Neural progenitor cell (in vitro differentiated cells): Measurements from ENCODE around the gene HECTD4. TPM values are rescaled to one million over a fixed set of nuclear protein-coding genes. Genes with fewer than 3 reads are reported as not detected.

Experiments
- DNase-seq: peaks from one replicate; pipeline ENCODE4 v3.0.0-alpha.2; 2016; ENCODE audit warnings: low spot score
- H2AFZ ChIP-seq: fragments of 200-600 bp; sonication (generic); replicated peaks from 2 replicates; pipeline ENCODE4 v1.6.1; 2016; ENCODE audit warnings: antibody characterized with exemption
- H3F3A ChIP-seq: fragments of 200-600 bp; sonication (generic); 2 replicates; pipeline ENCODE4 v1.6.1; 2016; ENCODE audit warnings: antibody characterized with exemption, low read depth
- H3K27ac ChIP-seq: fragments of 200-600 bp; sonication (generic); 2 replicates; pipeline ENCODE4 v1.5.1; 2016; ENCODE audit warnings: mild to moderate bottlenecking
- H3K27me3 ChIP-seq: fragments of 200-600 bp; sonication (generic); 2 replicates; pipeline ENCODE4 v1.6.1; 2016; ENCODE audit warnings: mild to moderate bottlenecking, moderate library complexity
- H3K36me3 ChIP-seq: fragments of 200-600 bp; sonication (generic); 2 replicates; pipeline ENCODE4 v1.5.1; 2016
- H3K4me1 ChIP-seq: fragments of 200-600 bp; sonication (generic); 2 replicates; pipeline ENCODE4 v1.6.1; 2016; ENCODE audit warnings: mixed run types
- H3K4me2 ChIP-seq: fragments of 200-600 bp; sonication (generic); 2 replicates; pipeline ENCODE4 v1.6.1; 2016
- H3K4me3 ChIP-seq: fragments of 200-600 bp; sonication (generic); 2 replicates; pipeline ENCODE4 v1.5.1; 2016
- H3K79me2 ChIP-seq: fragments of 200-600 bp; sonication (generic); 2 replicates; pipeline ENCODE4 v1.6.1; 2016; ENCODE audit warnings: low read depth
- H3K9ac ChIP-seq: fragments of 200-600 bp; sonication (generic); 2 replicates; pipeline ENCODE4 v1.6.1; 2016
- H3K9me3 ChIP-seq: fragments of 200-600 bp; sonication (generic); 2 replicates; pipeline ENCODE4 v1.5.1; 2016; ENCODE audit warnings: low read depth
- H4K20me1 ChIP-seq: fragments of 200-600 bp; sonication (generic); 2 replicates; pipeline ENCODE4 v1.6.1; 2016; ENCODE audit warnings: low read depth
- H3K27ac Mint-ChIP-seq: 3 replicates; pipeline ENCODE4 v1.8.0; 2021; ENCODE audit warnings: mixed read lengths
- H3K27me3 Mint-ChIP-seq: 2 replicates; pipeline ENCODE4 v1.8.0; 2022; ENCODE audit warnings: low read depth, mild to moderate bottlenecking, inconsistent platforms, moderate library complexity, mixed read lengths; ENCODE audit not compliant: insufficient read depth
- H3K36me3 Mint-ChIP-seq: 3 replicates; pipeline ENCODE4 v1.8.0; 2021; ENCODE audit warnings: mixed read lengths
- H3K4me1 Mint-ChIP-seq: 3 replicates; pipeline ENCODE4 v1.8.0; 2021; ENCODE audit warnings: mixed read lengths
- H3K4me3 Mint-ChIP-seq: 3 replicates; pipeline ENCODE4 v1.8.0; 2021; ENCODE audit warnings: mild to moderate bottlenecking, moderate library complexity, mixed read lengths
- H3K9me3 Mint-ChIP-seq: 3 replicates; pipeline ENCODE4 v1.8.0; 2020; ENCODE audit warnings: mixed read lengths
- EZH2 ChIP-seq: fragments of 200-600 bp; sonication (generic); IDR thresholded peaks from 2 replicates; pipeline ENCODE4 v1.6.1; 2017; ENCODE audit warnings: antibody characterized with exemption, mild to moderate bottlenecking, moderate library complexity
- EZH2phosphoT487 ChIP-seq: fragments of 200-600 bp; sonication (generic); IDR thresholded peaks from 2 replicates; pipeline ENCODE4 v1.6.1; 2017; ENCODE audit warnings: antibody characterized with exemption
- total RNA-seq: library from RNA; depleted of rRNA; stranded (reverse); fragments of >200 nt; gene quantifications from 2 replicates; pipeline ENCODE4 v1.2.3, GENCODE V29; 2015; ENCODE audit warnings: low replicate concordance
- TF ChIP-seq, protein P1 (sequence below): fragments of 200-600 bp; sonication (generic); IDR thresholded peaks from 2 replicates; pipeline ENCODE4 v1.5.1; 2017; ENCODE audit warnings: antibody characterized with exemption, mild to moderate bottlenecking

Gene HECTD4
- total RNA-seq, 1 donor from 2014 or later = 11.0 TPM

DNA sequence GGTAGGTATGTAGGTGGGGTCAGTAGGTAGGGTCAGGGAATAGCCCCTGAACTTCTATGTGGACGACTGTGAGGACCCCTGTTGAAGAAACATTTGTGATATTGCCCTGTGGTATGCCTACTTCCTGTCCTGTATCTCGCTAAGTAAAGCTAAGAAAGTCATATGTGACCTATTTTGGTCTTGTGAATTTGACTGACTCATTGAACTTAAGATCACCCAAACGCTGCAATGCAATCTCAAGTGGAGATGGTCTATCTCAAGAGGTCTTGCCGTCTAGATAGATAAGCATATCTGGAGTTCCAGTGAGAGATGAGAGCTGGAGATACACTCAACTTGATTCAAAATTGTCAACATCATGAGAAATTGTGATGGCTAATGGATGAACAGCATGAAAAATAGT is 183.1 kb downstream of the HECTD4 start:
- Histone ChIP-seq H3K9ac (no peak overlapping the region), H4K20me1 (no peaks in the 10 kb centered on the region), H3K4me2 (no peak overlapping the region), H3K4me3 (no peak overlapping the region), H3K36me3 (no peaks in the 10 kb centered on the region), H2AFZ (no peak overlapping the region), H3K27me3 (no peaks in the 10 kb centered on the region), H3F3A (no peaks in the 10 kb centered on the region), H3K9me3 (no peaks in the 10 kb centered on the region), H3K79me2 (no peaks in the 10 kb centered on the region), H3K4me1 (no peaks in the 10 kb centered on the region), H3K27ac (no peak overlapping the region)
- Mint-ChIP-seq H3K4me3 (no peak overlapping the region), H3K27ac (no peak overlapping the region), H3K4me1 (no peaks in the 10 kb centered on the region), H3K27me3 (peaks cover 4% of the 10 kb centered on the region), H3K9me3 (no peaks in the 10 kb centered on the region), H3K36me3 (peaks cover 29% of the 10 kb centered on the region)
- TF ChIP-seq EZH2 = no peak
- TF ChIP-seq, protein P1, sequence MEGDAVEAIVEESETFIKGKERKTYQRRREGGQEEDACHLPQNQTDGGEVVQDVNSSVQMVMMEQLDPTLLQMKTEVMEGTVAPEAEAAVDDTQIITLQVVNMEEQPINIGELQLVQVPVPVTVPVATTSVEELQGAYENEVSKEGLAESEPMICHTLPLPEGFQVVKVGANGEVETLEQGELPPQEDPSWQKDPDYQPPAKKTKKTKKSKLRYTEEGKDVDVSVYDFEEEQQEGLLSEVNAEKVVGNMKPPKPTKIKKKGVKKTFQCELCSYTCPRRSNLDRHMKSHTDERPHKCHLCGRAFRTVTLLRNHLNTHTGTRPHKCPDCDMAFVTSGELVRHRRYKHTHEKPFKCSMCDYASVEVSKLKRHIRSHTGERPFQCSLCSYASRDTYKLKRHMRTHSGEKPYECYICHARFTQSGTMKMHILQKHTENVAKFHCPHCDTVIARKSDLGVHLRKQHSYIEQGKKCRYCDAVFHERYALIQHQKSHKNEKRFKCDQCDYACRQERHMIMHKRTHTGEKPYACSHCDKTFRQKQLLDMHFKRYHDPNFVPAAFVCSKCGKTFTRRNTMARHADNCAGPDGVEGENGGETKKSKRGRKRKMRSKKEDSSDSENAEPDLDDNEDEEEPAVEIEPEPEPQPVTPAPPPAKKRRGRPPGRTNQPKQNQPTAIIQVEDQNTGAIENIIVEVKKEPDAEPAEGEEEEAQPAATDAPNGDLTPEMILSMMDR = no peak
- TF ChIP-seq EZH2phosphoT487 = no peak
- DNase-seq = no peak

DNA sequence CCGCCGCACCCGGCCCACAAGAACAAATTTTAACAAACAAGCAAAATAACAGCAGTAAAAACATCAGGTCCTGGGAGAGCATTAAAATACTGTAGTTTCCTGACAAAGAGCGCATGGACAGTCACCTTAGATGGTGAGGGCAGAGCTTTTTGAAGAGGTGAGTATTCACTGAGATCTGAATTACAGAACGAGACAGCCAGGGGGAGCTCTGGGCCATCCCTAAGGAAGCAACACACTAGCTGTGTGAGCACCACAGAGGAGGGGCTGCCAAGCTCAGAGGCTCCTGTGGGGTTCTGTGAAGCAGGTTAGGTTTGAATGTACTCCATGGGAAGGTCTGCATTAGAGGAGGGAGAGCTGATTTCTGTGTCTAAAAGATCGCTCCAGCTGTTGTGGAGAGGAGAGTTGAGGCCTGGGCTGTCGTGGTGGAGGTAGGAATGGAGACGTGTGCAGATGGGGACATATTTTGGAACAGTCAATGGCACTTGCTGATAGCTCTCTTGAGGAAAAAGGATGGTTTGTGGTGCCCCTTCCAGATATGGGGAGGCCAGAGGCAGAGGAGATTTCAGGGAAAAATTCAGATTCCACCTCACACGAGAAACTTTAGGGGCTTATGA is 184.0 kb downstream of the HECTD4 start:
- H3K27ac ChIP-seq = no peak overlapping the region
- no peaks in the 10 kb centered on the region for H3K79me2 ChIP-seq
- Mint-ChIP-seq H3K9me3 (no peaks in the 10 kb centered on the region), H3K27me3 (peaks cover 4% of the 10 kb centered on the region), H3K4me1 (no peaks in the 10 kb centered on the region), H3K27ac (peak overlapping the region; percentile 44), H3K4me3 (no peak overlapping the region), H3K36me3 (peaks cover 26% of the 10 kb centered on the region)
- H3K4me1 ChIP-seq = no peaks in the 10 kb centered on the region
- no peaks in the 10 kb centered on the region for H3K36me3 ChIP-seq
- no peak overlapping the region for H2AFZ ChIP-seq
- no peaks in the 10 kb centered on the region for H4K20me1 ChIP-seq
- H3K9ac ChIP-seq = no peak overlapping the region
- no peaks in the 10 kb centered on the region for H3K27me3 ChIP-seq
- no peak overlapping the region for H3K4me2 ChIP-seq
- DNase-seq = peak; percentile 85
- H3K9me3 ChIP-seq = no peaks in the 10 kb centered on the region
- no peaks in the 10 kb centered on the region for H3F3A ChIP-seq
- H3K4me3 ChIP-seq = no peak overlapping the region
- TF ChIP-seq, protein P1 = peak; percentile 76
- no peak for TF ChIP-seq EZH2phosphoT487

DNA sequence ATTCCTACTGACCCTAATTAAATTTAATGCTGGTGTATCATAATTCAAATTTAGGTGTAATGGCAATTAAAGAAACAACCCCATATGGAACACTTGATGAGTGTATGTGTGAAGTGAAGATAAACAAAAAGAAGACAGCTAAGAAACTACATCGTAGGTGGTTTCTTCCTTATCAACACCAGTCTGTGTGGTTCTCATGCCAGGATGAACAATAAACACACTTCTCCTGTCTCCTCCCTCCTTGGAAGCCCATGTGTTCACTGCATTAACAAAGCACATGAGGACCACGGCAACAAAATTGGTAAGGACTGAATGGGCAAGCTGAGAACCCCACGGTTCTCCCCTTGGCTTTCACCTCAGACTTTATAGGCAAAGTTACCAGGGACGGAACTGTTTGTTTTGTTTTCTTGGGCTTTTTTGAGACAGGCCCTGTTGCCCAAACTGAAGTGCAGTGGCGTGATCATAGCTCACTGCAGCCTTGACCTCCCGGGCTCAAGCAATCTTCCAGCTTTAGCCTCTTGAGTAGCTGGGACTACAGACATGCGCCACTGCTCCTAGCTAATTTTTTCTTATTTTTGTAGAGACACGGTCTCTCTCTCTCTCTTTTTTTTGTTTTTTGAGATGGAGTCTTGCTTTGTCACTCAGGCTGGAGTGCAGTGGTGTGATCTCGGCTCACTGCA is 185.9 kb downstream of the HECTD4 start:
- Histone ChIP-seq H3K79me2 (no peaks in the 10 kb centered on the region), H3K4me1 (no peaks in the 10 kb centered on the region), H4K20me1 (no peaks in the 10 kb centered on the region), H3K27ac (no peak overlapping the region), H3K9me3 (no peaks in the 10 kb centered on the region), H2AFZ (no peak overlapping the region), H3F3A (no peaks in the 10 kb centered on the region), H3K9ac (no peak overlapping the region), H3K4me2 (no peak overlapping the region), H3K36me3 (no peaks in the 10 kb centered on the region), H3K4me3 (no peak overlapping the region), H3K27me3 (no peaks in the 10 kb centered on the region)
- Mint-ChIP-seq H3K36me3 (peaks cover 34% of the 10 kb centered on the region), H3K27me3 (peaks cover 4% of the 10 kb centered on the region), H3K4me3 (no peak overlapping the region), H3K27ac (peak overlapping the region; percentile 42), H3K9me3 (no peaks in the 10 kb centered on the region), H3K4me1 (no peaks in the 10 kb centered on the region)
- TF ChIP-seq EZH2 (no peak), EZH2phosphoT487 (no peak)
- TF ChIP-seq, protein P1 = no peak
- DNase-seq = no peak
